ENCODE measurements around the gene F3.
"Not testable (repeated sequence)": the region's sequence is repeated elsewhere in the genome, so short reads cannot be mapped to it uniquely, and the experiment has no call there.

F3 gene

GRCh38 chr1:94541246-94542087 lies at the start of gene F3:
Gene F3, minus strand, starts transcription at chr1:94541759. Its CDS starts 123 bp downstream, at chr1:94541636.
- no peak for DNase-seq

GRCh38 chr1:94590203-94591137 lies 48.9 kb upstream of the F3 start:
- DNase-seq = no peak

- no peak for DNase-seq
Measured at GRCh38 chr1:94589728-94590127, 48.2 kb upstream of the F3 start.

- DNase-seq = no peak
Measured at GRCh38 chr1:94582565-94582964, 41.0 kb upstream of the F3 start.

GRCh38 chr1:94580367-94581115 lies 39.0 kb upstream of the F3 start:
- no peak for DNase-seq

- no peak for DNase-seq
Measured at GRCh38 chr1:94579876-94580294, 38.3 kb upstream of the F3 start.

GRCh38 chr1:94578856-94579255 lies 37.3 kb upstream of the F3 start:
- no peak for DNase-seq

GRCh38 chr1:94573917-94574316 lies 32.4 kb upstream of the F3 start:
- DNase-seq = not testable (repeated sequence)

- no peak for DNase-seq
Measured at GRCh38 chr1:94572780-94573179, 31.2 kb upstream of the F3 start.

GRCh38 chr1:94570965-94571364 lies 29.4 kb upstream of the F3 start:
- DNase-seq = not testable (repeated sequence)

- DNase-seq = not testable (repeated sequence)
Measured at GRCh38 chr1:94568806-94569205, 27.2 kb upstream of the F3 start.

- DNase-seq = not testable (repeated sequence)
Measured at GRCh38 chr1:94567975-94568607, 26.5 kb upstream of the F3 start.

- not testable (repeated sequence) for DNase-seq
Measured at GRCh38 chr1:94566436-94566835, 24.9 kb upstream of the F3 start.

- DNase-seq = no peak
Measured at GRCh38 chr1:94565901-94566300, 24.3 kb upstream of the F3 start.

GRCh38 chr1:94562519-94563260 lies 21.1 kb upstream of the F3 start:
- no peak for DNase-seq

GRCh38 chr1:94560333-94560732 lies 18.8 kb upstream of the F3 start:
- DNase-seq = no peak

GRCh38 chr1:94559921-94560320 lies 18.4 kb upstream of the F3 start:
- DNase-seq = no peak

- no peak for DNase-seq
Measured at GRCh38 chr1:94555091-94555490, 13.5 kb upstream of the F3 start.

- DNase-seq = no peak
Measured at GRCh38 chr1:94554580-94554979, 13.0 kb upstream of the F3 start.

GRCh38 chr1:94553931-94554330 lies 12.4 kb upstream of the F3 start:
- no peak for DNase-seq

- no peak for DNase-seq
Measured at GRCh38 chr1:94553323-94553730, 11.8 kb upstream of the F3 start.

All from NCI-H2081 treated with DMSO at 0.1 percent for 48 hours (cell line).